Activated CD4-positive, alpha-beta T cell treated with anti-CD3 and anti-CD28 coated beads, Interleukin-2, amount 50 U/mL, for 1 hour (primary cell): ENCODE data around the gene FASN.
"Not testable (repeated sequence)": the region's sequence is repeated elsewhere in the genome, so short reads cannot be mapped to it uniquely, and the experiment has no call there.

Experiments used
- DNase-seq: peaks from one replicate; pipeline ENCODE4 v3.0.0-alpha.2; 2020

Gene FASN

DNA sequence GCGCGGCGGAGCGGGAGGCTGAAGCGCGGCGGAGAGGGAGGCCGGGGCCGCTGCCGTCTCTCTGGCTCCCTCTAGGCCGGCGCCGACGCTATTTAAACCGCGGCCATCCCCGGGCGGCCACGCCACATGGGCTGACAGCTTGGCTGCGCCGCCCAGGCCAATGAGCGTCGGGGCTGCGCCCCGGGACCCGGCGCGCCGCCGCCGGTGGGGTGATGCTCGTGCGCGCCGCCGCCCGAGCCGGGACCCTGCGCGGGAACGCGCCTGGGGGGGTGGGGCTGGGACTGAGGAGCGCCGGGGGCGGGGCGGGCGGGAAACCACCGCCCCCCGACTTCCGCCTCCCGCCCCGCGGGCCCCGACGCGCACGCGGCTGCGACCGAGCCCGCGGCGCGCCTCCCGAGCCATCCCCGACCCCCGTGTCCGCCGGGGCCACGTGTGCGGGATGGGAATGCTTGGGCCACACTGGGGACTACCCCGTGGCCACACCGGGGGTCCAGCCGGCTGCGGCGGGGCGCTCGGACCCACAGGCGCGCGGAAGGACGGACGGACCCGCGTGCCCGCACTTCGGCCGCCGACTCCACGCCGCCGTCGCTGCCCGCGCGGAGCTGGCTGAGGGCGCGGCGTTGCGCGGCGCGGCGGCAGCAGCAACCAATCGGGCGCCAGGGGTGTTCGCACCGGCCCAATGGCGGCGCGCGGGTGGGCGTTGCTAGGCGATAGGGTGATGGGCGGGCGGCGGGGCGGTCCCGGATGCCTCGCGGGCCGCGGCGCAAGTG lies at the start of gene FASN:
FASN (minus strand) TSS at position 68 of the 770 bp plus-strand sequence. CDS start 1,791 bp downstream, outside the sequence.
- DNase-seq, result peak; percentile 89

DNA sequence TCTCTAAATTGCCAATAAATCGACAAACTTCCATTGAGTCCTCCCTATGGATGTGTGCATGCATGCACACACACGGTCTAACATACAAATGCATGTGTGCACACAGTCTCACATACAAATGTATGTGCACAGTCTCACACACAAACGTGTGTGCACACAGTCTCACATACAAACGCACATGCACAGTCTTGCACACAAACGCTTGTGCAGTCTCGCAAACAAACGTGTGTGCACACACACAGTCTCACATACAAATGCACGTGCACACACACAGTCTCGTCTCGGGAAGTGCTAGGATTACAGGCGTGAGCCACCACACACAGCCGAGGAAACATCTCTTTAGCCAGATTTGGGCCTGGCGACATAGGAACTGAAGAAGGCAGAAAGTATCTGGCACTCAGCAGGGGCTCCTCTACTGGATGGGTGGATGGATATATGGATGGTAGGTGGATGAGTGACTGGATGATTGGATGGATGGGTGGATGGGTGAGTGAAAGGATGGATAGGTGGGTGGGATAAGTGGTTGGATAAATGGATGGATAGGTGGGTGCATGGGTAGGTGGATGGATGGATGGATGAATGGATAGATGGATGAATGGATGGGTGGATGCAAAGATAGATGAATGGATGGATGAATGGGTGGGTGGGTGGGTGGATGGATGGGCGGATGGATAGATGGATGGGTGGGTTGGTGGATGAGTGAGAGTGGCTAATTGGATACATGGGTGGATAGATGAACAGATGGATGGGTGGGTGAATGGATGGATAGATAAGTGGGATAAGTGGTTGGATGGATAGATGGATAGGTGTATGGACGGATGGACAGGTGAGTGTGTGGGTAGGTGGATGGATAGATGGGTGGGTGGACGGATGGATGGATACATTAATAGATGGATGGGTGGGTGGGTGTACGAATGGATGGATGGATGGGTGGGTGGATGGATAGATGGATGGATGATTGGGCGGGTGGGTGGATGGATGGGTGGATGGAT lies 48.9 kb upstream of the FASN start:
- no peak for DNase-seq

DNA sequence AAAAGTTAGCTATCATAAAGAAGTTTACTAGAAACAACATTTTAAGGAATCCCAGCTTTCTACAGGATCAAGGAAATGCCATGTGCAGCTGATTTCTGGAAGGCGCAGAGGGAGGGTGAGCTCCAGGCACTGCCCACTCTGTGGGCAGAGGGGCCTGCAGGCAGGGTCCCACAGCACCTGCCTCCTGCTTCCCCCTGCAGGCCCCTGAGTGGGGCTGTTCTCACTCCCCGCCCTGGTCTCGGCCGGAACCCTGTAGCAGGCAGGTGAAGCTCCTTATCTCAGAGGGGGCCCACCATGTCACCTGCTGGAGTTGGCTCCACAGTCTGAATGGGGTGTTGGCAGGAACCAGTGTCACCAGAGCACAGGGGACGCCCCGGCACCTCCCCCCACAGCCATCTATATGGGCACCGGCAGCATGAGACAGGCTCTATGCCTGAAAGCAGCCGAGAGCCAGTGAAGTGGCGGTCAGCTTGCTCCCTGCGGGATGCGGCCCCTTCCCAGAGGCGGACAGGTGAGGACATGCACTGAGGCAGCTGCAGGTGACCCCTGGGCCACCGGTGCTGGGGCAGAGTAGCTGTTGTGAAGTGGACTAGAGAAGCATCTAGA lies 47.6 kb upstream of the FASN start:
- DNase-seq, result no peak

DNA sequence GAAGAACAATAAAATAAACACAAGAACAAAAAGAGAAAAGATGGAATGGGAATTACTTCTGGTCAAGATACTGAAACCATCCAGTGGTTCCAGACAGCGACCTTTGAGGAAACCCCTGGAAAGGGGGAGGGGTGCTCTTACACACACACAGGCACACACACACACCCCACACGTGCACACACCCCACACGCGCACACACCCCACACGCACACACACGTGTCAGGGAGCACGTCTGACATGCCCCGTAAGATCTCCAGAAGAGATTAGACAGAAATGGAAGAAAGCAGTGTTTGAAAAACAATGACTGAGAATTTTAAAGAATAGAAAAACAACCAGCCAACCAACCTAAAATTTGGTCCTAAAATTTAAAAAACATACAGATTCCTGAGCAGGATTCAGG lies 45.3 kb upstream of the FASN start:
- DNase-seq, result no peak

DNA sequence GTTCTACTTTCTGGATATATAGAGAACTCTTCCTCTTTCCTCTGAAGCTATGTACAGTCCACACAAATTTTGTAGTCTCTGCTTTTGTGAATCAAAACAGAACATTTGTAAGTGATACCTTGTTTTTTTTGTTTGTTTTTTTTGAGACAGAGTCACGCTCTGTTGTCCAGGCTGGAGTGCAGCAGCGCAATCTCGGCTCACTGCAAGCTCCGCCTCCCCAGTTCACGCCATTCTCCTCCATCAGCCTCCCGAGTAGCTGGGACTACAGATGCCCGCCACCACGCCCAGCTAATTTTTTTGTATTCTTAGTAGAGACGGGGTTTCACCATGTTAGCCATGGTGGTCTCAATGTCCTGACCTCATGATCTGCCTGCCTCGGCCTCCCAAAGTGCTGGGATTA lies 41.9 kb upstream of the FASN start:
- DNase-seq, result not testable (repeated sequence)

DNA sequence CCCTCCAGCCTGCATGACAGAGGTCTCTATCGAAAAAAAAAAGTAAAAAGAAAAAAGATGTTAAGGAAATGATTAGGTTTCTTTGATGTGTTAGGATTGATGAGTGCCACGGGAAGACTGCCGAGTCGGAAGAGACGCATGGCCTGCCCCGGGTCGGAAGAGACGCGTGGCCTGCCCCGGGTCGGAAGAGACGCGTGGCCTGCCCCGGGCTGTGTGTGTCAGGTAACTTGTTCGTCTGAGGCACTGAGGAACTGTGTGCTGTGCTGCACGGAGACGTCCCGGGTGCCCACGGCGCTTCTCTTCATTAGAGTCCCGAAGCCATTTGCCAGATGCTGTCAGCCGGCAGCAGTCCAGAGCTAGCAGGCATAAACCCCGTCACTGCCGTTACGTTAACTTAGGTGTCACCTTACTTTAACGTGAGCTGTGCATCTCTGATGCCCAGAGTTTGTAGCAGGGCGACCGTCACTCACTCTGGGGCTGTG lies 40.5 kb upstream of the FASN start:
- no peak for DNase-seq

DNA sequence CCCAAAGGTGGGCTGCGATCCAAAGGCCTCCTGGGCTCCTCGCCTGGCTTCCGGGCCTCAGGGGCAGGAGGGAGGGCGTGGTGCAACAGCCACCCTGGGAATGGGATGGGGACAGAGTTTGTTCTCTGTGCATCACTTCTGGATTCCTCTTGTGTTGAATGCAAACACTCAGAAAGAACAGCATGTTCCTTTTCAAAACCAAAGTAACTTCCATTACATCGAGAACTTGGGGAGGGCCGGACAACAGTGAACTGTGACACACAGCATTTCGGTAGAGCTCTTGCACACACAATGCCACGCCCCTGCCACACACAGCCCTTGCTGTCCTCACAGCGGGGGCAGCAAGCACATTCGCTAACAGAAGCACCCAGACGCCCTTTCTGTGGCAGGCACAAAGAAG lies 36.1 kb upstream of the FASN start:
- DNase-seq, result no peak

DNA sequence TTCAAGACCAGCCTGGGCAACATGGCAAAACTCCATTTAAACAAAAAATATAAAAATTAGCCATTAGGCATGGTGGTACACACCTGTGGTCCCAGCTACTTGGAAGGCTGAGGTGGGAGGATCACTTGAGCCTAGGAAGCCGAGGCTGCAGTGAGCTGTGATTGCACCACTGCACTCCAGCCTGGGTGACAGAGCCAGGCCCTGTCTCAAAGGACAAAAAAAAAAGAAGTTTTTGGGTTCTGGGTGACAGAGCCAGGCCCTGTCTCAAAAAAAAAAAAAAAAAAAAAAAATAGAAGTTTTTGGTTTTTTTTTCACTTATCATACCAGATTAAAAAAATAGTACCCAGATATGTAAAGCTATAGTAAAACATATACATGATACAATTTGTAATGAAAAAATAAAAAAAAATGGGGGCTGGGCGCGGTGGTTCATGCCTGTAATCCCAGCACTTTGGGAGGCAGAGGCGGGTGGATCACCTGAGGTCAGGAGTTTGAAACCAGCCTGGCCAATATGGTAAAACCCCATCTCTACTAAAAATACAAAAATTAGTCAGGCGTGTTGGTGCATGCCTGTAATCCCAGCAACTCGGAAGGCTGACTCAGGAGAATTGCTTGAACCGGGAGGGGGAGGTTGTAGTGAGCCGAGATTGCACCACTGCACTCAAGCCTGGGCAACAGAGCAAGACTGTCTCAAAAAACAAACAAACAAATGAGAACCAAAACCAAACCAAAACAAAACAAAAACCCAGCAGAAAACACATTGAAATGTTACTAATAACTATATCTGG lies 35.3 kb upstream of the FASN start:
- DNase-seq, result not testable (repeated sequence)

DNA sequence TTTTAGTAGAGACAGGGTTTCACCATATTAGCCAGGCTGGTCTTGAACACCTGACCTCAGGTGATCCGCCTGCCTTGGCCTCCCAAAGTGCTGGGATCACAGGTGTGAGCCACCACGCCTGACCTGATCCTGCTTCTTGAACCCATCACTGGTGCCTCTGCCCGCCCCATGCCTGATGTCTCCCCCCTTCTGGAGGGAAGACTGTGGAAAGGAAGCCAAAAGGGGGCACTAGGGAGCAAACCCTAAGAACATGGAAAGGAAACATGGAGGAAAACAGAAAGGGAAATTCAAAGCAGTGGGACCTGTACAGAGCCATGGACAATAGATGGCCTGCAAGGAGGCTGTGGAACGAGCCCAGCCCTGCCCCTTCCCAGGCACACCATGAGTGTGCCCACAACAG lies 31.1 kb upstream of the FASN start:
- no peak for DNase-seq

DNA sequence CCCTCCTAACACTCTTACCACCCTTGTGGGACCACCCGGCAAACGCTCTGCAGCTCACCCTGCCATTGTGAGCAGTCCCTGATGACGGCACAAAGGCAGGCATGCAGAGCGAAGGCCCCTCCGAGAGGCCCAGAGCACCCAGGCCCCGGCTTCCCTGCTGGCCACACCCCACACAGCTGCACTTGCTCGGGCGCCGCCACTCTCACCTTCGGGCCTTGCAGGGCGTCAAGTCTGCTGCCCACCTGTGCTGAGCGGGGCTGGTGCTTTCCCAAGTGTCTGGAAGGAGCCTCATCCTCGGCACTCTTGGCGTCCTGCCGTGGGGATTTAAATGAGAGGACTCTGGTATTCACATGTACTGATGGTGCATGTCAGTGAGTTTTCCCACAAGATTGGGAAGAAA lies 30.3 kb upstream of the FASN start:
- no peak for DNase-seq

DNA sequence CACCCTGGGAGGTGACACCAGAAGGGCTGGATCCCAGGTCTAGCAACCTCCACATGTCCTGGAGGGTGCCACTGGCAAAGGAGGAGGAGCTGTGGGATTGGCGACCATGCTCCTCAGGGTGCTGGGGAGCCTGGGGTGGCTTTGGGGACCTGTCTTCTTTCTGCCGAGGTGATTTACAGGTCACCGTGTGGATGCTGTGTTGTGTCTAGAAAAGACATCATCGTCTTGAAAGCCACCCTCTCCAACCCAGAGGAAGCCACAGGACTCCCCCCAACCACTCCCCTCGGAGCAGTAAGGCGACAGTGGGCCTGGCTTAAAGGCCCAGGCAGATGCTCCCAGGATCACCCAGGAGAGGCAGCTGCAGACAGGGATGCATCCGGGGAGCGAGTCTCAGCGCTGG lies 29.7 kb upstream of the FASN start:
- peak; percentile 41 for DNase-seq

DNA sequence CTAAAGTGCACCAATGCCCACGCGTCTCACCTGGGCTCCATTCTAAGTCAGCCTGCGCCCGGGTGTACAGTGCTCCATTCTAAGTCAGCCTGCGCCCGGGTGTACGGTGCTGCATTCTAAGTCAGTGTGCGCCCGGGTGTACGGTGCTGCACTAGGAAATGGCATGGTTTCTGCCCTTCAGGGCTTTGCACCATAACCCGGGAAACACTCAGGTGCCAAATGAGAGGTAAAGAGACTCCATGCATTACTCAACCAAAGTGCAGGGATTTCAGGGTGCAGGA lies 29.2 kb upstream of the FASN start:
- DNase-seq, result no peak

DNA sequence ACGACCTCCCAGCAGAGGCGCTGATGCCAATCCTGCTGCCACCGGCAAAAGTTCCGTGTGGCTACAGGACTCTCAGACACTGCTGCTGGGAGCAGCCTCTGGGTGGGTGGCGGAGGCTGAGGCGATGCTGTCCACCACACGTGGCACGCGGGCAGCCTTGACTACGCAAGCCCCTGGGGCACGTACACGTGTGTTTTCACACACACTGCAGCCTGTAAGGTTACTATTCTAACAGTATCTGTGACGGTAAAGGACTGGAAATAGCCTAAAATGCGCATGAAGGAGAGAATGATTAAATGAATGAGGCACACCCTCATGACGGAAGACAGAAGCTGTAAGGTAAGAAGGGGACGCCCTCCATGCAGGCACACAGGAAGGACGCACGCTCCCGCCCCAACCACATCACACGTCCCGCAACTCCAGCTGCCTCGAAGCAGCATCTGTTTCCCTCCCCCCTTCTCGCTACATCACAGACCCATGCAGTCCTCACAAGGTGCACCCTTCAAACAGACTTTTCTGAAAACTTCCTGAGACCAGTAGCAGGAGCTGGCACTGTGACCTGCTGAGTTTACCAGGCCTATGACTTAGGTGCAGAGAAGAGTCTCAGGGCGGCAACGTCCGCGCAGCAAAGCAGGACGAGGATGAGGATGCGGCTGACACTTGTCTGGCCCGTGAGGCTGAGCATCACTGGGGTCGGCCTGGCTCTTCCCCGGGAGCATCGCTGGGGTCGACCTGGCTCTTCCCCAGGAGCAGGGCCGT lies 28.7 kb upstream of the FASN start:
- DNase-seq, result peak; percentile 85

DNA sequence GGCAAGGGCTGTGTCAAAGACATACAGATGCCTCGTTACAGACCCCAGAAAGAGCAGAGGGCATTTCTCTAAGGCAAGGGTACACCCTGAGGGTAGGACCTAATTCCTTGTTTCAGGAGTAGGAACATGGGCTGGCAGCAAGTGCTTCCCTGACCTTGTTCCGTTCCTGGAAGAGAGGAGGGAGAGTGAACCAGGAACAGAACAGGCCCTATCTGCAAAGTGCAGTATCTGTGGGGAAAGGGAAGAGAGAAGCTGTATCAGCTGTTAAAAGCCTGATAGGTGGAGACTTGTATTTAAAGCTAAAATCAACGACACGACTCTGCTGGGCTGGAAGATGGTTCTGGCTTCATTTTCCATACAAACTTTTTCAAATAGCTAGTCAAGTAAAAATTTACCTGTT lies 26.1 kb upstream of the FASN start:
- DNase-seq, result no peak

DNA sequence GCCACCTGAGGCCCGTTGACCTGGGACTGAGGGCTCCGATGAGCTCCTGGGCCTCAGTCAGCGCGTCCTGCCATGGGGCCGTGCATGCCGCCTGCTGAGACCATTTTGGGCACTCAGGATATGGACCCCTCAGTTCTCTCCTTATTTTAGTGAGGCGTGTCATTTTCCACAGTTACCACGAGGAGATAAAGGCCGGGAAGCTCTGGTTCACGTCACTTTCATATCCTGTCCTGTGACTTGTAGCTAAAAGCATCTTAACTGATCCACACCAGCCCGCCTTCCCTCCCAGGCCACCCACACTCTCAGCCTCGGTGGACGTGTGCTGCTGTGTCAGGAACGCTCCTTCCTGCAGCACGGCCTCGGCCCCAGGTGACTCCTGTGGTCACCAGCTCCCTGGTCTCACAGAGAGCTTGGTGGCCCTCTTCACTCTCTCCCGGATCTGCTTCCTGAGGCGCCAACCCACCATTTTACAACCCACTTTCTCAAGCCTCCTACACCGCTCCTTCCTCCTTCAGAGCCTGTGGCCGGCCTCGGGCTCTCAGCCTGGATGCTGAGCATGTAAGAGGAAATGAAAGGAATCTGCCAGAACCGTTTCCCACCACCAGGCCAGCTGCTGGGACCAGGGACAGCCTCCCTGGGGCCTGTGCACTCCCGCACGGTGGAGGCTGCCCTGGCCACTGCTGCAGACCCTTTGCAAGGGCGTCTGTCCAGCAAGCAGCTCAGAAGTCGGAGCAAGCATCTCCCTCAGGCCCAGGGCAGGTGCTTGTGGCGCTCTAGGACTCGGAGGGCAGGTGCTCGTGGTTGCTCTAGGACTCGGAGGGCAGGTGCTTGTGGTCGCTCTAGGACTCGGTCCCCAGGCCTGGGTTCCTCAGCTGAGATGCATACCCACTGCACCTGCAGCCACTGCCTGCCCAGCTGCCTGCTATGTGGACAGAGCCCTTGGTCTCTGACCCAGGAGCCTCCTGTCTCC lies 23.9 kb upstream of the FASN start:
- no peak for DNase-seq

DNA sequence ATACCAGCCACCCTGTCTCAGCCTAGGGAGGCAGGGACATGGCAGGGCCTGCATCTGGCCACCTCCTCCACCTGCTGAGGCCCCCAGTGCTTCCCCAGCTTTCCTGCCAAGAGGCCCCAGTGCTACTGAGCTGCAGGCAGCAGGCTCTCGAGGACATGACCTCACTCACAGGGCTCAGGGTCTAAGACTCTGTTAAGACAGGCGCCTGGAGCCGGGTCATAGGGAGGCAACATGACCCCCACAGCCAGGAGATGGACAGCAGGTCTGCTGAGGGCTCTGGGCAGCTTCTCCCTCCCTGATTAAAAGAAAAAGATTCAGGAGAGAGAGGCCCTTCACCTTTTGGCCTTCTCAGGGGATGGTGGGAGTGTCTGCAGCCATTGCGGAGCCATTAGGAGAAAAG lies 23.2 kb upstream of the FASN start:
- DNase-seq, result no peak

DNA sequence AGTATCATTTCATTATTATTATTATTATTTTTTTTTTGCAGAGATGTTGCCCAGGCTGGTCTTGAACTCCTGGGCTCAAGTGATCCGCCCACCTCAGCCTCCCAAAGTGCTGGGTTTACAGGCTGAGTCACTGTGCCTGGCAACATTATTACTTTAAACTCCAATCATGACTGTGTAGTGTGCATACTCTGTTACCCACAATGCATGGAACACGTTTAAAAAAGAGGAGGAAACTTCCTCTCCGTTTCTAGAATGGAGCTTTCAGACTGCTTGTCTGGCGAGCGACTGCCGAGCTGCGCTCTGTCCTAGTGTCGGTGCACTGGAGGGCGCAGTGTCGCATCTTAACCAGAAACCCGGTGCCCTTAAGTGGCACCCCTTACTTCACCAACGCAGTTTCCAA lies 22.1 kb upstream of the FASN start:
- DNase-seq, result peak; percentile 53

DNA sequence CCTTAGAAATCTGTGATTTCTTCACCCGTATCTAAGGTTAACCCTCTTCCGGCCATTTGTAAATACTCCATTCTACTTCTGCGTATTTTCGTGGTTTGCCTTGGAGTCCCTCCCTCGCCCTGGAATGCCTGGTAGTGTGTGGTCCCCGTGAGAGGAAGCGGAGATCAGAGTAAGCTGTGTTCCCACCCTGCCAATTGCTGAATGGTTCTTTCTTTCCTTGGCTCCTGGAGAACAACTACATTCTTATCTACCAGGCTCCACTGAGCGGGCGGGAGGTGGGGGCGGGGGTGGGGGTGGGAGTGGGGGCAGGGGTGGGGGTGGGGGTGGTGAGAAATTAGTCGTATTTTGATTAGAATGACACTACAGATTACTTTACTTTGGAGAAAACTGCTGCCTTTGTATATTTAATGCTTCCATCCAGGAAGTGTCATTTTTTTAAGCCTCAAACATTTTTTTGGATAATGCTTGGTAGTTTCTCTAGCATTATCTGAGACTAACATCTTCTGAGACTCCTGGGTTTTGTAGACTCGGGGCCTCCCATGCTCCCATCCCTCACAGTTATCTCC lies 20.9 kb upstream of the FASN start:
- DNase-seq, result no peak

DNA sequence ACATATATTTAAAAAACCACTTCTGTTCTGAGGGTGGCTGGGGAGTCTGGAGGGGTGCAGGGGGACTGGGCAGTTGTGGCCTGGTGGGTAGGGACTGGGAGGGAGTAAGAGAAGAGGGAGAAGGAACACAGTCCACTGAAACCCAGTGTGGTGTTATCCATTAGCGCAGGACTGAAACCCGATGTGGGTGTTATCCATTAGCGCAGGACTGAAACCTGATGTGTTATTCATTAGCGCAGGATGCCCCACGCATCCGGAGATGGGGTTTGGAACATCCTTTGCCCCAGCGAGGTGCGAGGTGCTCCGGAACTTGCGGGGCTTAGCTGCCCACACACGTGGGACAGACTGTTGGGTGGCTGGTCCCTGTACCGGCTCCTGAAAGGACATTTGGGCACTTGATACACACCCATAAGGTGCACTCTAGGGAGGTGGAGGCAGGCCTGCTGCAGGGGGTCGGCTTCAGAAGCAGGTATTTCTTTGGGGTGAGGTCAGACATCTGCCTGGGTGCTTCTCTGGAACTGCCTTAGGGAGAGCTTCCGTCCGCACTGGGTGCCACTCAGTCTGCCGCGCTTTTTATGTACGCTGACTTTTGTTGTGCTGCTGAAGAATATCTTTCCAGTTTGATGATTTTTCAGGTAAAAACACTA lies 20.3 kb upstream of the FASN start:
- no peak for DNase-seq
